ENCODE data around the gene EXOC4. TPM values are rescaled to one million over a fixed set of nuclear protein-coding genes. Genes with fewer than 3 reads are reported as not detected.

Gene EXOC4
- total RNA-seq, 1 experiment from 2014 or later = 75.8 TPM

GRCh38 chr7:133822868-133823552 is 570.1 kb downstream of the EXOC4 start:
- no peak overlapping the region for H3K4me2 ChIP-seq (ENCODE audit: insufficient read depth, insufficient read length, low read length)
- no peak overlapping the region for H2BK15ac ChIP-seq (ENCODE audit: low read depth, low read length)
- no peak overlapping the region for H2AK5ac ChIP-seq (ENCODE audit: insufficient read length, low read length)
- H3K9me3 ChIP-seq (ENCODE audit: control insufficient read depth, low read depth, low read length) = no peaks in the 10 kb centered on the region
- H2BK20ac ChIP-seq (ENCODE audit: low read depth, low read length, poor library complexity, severe bottlenecking) = no peak overlapping the region
- no peak for TF ChIP-seq CTCF (conservative IDR thresholded peaks at IDR 0.05)
- H4K8ac ChIP-seq (replicated peaks; ENCODE audit: insufficient read length, low read depth, low read length) = no peak overlapping the region
- DNase-seq = no peak
- no peak overlapping the region for H3K56ac ChIP-seq (ENCODE audit: insufficient read length, low read depth, low read length)
- H3K14ac ChIP-seq (ENCODE audit: insufficient read depth, low read length) = no peak overlapping the region
- no peaks in the 10 kb centered on the region for H3K4me1 Mint-ChIP-seq
- H4K5ac ChIP-seq (ENCODE audit: insufficient read length, low read depth, low read length) = no peak overlapping the region
- H3K27me3 ChIP-seq (ENCODE audit: insufficient read depth, low read length) = no peaks in the 10 kb centered on the region
- H3K4me1 ChIP-seq (ENCODE audit: insufficient read depth, low read length) = no peaks in the 10 kb centered on the region
- WGBS (ENCODE audit: extremely low coverage, insufficient read length, low lambda C conversion rate) = no CpG with 5 or more reads among the region's 4 CpGs
- H2BK120ac ChIP-seq (ENCODE audit: low read depth, low read length, poor library complexity, severe bottlenecking) = no peak overlapping the region
- no peaks in the 10 kb centered on the region for H3K79me2 ChIP-seq (ENCODE audit: insufficient read depth, low read length)
- H3K27ac ChIP-seq (ENCODE audit: insufficient read length, low read depth, low read length) = no peak overlapping the region
- no peak overlapping the region for H2BK12ac ChIP-seq (ENCODE audit: insufficient read length, low read depth, low read length)
- H3K27me3 Mint-ChIP-seq (ENCODE audit: low read depth) = no peaks in the 10 kb centered on the region
- no peak overlapping the region for H2BK5ac ChIP-seq (ENCODE audit: insufficient read length, low read length)
- H3K4ac ChIP-seq (ENCODE audit: low read depth, low read length) = no peak overlapping the region
- H3K79me1 ChIP-seq (ENCODE audit: insufficient read depth, low read depth, low read length, poor library complexity, severe bottlenecking) = no peaks in the 10 kb centered on the region
- H4K91ac ChIP-seq (ENCODE audit: insufficient read length, low read depth, low read length) = no peak overlapping the region
- no peaks in the 10 kb centered on the region for H3K9me3 Mint-ChIP-seq
- H4K20me1 ChIP-seq (ENCODE audit: control insufficient read depth, insufficient read depth, insufficient read length) = no peaks in the 10 kb centered on the region
- H3K23me2 ChIP-seq (ENCODE audit: insufficient read length, low read depth, low read length, poor library complexity, severe bottlenecking) = no peaks in the 10 kb centered on the region
- no peak overlapping the region for H2AFZ ChIP-seq (ENCODE audit: low read length)
- H3K36me3 Mint-ChIP-seq (ENCODE audit: insufficient read depth in 1 of 3, low read depth in 3 of 3) = no peaks in the 10 kb centered on the region
- no peak overlapping the region for H3K4me3 Mint-ChIP-seq
- H3T11ph ChIP-seq (ENCODE audit: low read length) = no peak overlapping the region
- H3K9ac ChIP-seq (ENCODE audit: extremely low read depth, insufficient read length, low read length) = no peak overlapping the region
- H3K18ac ChIP-seq (ENCODE audit: insufficient read length, low read depth, low read length) = no peak overlapping the region
- no peak overlapping the region for H3K23ac ChIP-seq (ENCODE audit: insufficient read length, low read depth, low read length)
- H3K27ac Mint-ChIP-seq = no peak overlapping the region
